ENCODE measurements around the gene VEGFB.

VEGFB gene

GRCh38 chr11:64262271-64263002, 28.1 kb downstream of the VEGFB start:
- no peak for DNase-seq (ENCODE audit: low spot score)

- no peak for DNase-seq (ENCODE audit: low spot score)
Measured at GRCh38 chr11:64263021-64263946, 28.9 kb downstream of the VEGFB start.

- no peak for DNase-seq (ENCODE audit: low spot score)
Measured at GRCh38 chr11:64263947-64264317, 29.5 kb downstream of the VEGFB start.

- DNase-seq (ENCODE audit: low spot score), result no peak
Measured at GRCh38 chr11:64264371-64264852, 30.0 kb downstream of the VEGFB start.

GRCh38 chr11:64265176-64266160, 31.1 kb downstream of the VEGFB start:
- no peak for DNase-seq (ENCODE audit: low spot score)

- no peak for DNase-seq (ENCODE audit: low spot score)
Measured at GRCh38 chr11:64266339-64266738, 32.0 kb downstream of the VEGFB start.

GRCh38 chr11:64267207-64267945, 33.0 kb downstream of the VEGFB start:
- no peak for DNase-seq (ENCODE audit: low spot score)

GRCh38 chr11:64268025-64268892, 33.9 kb downstream of the VEGFB start:
- DNase-seq (ENCODE audit: low spot score), result no peak

- peak; percentile 60 for DNase-seq (ENCODE audit: low spot score)
Measured at GRCh38 chr11:64268893-64269539, 34.6 kb downstream of the VEGFB start.

GRCh38 chr11:64269540-64270220, 35.3 kb downstream of the VEGFB start:
- DNase-seq (ENCODE audit: low spot score), result peak; percentile 100

GRCh38 chr11:64275031-64275800, 40.8 kb downstream of the VEGFB start:
- DNase-seq (ENCODE audit: low spot score), result no peak

- no peak for DNase-seq (ENCODE audit: low spot score)
Measured at GRCh38 chr11:64275841-64276240, 41.5 kb downstream of the VEGFB start.

GRCh38 chr11:64276653-64277431, 42.5 kb downstream of the VEGFB start:
- no peak for DNase-seq (ENCODE audit: low spot score)

- no peak for DNase-seq (ENCODE audit: low spot score)
Measured at GRCh38 chr11:64278576-64279190, 44.3 kb downstream of the VEGFB start.

GRCh38 chr11:64281957-64282770, 47.8 kb downstream of the VEGFB start:
- no peak for DNase-seq (ENCODE audit: low spot score)

GRCh38 chr11:64283092-64283491, 48.7 kb downstream of the VEGFB start:
- DNase-seq (ENCODE audit: low spot score), result no peak
